Endothelial cell of umbilical vein (primary cell): ENCODE data around the gene RHOF. TPM values are rescaled to one million over a fixed set of nuclear protein-coding genes. Genes with fewer than 3 reads are reported as not detected.

Experiments
- BruUV-seq: library from RNA; stranded (reverse); fragments of 400-500 nt; replicated peaks from 2 replicates; lab custom pipeline; 2021; lab: Mats Ljungman, UMichigan
- CTCF ChIA-PET: fragments of 300-600, 350-600 bp; sonication (Branson Sonifier 250); formaldehyde crosslinking; loops from one replicate; lab custom pipeline; 2021; ENCODE audit warnings: antibody characterized with exemption, inconsistent platforms; lab: Charles Lee
- POLR2A ChIA-PET: fragments of 300-600, 350-600 bp; sonication (Branson Sonifier 250); formaldehyde crosslinking; loops from one replicate; lab custom pipeline; 2021; ENCODE audit warnings: antibody characterized with exemption, inconsistent platforms; lab: Charles Lee
- DNase-seq: peaks from one replicate; pipeline ENCODE4 v3.0.0-alpha.2; 2011; ENCODE audit warnings: low read depth, low spot score
- FAIRE-seq: peaks from 2 replicates; lab custom pipeline; 2011; peaks lifted over from hg19 to GRCh38; lab: Jason Lieb, UNC
- H2AFZ ChIP-seq: 2 replicates; pipeline ENCODE4 v1.6.0; 2012; ENCODE audit warnings: low read depth, low read length, control low read depth, inconsistent platforms
- H3K27ac ChIP-seq: 2 replicates; pipeline ENCODE4 v1.5.1; 2011; ENCODE audit warnings: low read depth, mild to moderate bottlenecking, control low read depth, low read length, moderate library complexity; ENCODE audit not compliant: insufficient read depth
- H3K27me3 ChIP-seq, 2 experiments: 2 replicates each; pipeline versions ENCODE4 v1.6.0 to v1.6.1; 2011; ENCODE audit warnings: low read length in 2 of 2, mixed read lengths in 1 of 2; ENCODE audit not compliant: control insufficient read depth in 2 of 2, insufficient read depth in 2 of 2
- H3K36me3 ChIP-seq, 2 experiments: 2 replicates in 1 of 2; 3 replicates in 1 of 2; pipeline ENCODE4 v1.5.1; 2011; ENCODE audit warnings: low read length in 2 of 2, mild to moderate bottlenecking in 1 of 2, moderate library complexity in 1 of 2; ENCODE audit not compliant: control insufficient read depth in 2 of 2, insufficient read depth in 2 of 2; ENCODE audit errors: extremely low read depth in 1 of 2
- H3K4me1 ChIP-seq: 3 replicates; pipeline ENCODE4 v1.5.1; 2011; ENCODE audit warnings: mild to moderate bottlenecking, low read length; ENCODE audit not compliant: control insufficient read depth, insufficient read depth; ENCODE audit errors: extremely low read depth
- H3K4me2 ChIP-seq: 2 replicates; pipeline ENCODE4 v1.6.1; 2011; ENCODE audit warnings: low read length, control low read depth, mixed read lengths; ENCODE audit not compliant: insufficient read depth
- H3K4me3 ChIP-seq, 3 experiments: fragments of 200-600 bp in 1 of 3; sonication (generic), shearing (Covaris generic) in 1 of 3; replicated peaks in 1 of 3; 2 replicates each; pipeline ENCODE4 v1.5.1; 2011 to 2016; ENCODE audit warnings: control low read depth in 3 of 3, low read length in 3 of 3, mild to moderate bottlenecking in 2 of 3, inconsistent platforms in 1 of 3, low read depth in 1 of 3, moderate library complexity in 1 of 3; ENCODE audit not compliant: insufficient read depth in 1 of 3
- H3K79me2 ChIP-seq: 2 replicates; pipeline ENCODE4 v1.6.0; 2012; ENCODE audit warnings: low read length, inconsistent platforms; ENCODE audit not compliant: control insufficient read depth, insufficient read depth
- H3K9ac ChIP-seq: replicated peaks from 2 replicates; pipeline ENCODE3; 2011; ENCODE audit warnings: low read length, control low read depth; ENCODE audit not compliant: insufficient read depth; ENCODE audit errors: extremely low read depth
- H3K9me1 ChIP-seq: replicated peaks from 3 replicates; pipeline ENCODE4 v1.6.0; 2011; ENCODE audit warnings: mild to moderate bottlenecking, low read length; ENCODE audit not compliant: control insufficient read depth, insufficient read depth; ENCODE audit errors: extremely low read depth
- H3K9me3 ChIP-seq: replicated peaks from 2 replicates; pipeline ENCODE4 v1.5.1; 2012; ENCODE audit warnings: low read length, inconsistent platforms; ENCODE audit not compliant: control insufficient read depth, insufficient read depth
- H4K20me1 ChIP-seq: replicated peaks from 2 replicates; pipeline ENCODE3; 2011; ENCODE audit warnings: mild to moderate bottlenecking, low read length; ENCODE audit not compliant: control insufficient read depth, insufficient read depth; ENCODE audit errors: extremely low read depth
- CTCF ChIP-seq, 2 donors: IDR thresholded peaks; 1 replicate in 1 of 2; 2 replicates in 1 of 2; pipeline ENCODE4 v1.5.1; 2011; ENCODE audit warnings: low read length in 2 of 2, mild to moderate bottlenecking in 2 of 2, moderate library complexity in 2 of 2, control low read depth in 1 of 2, inconsistent platforms in 1 of 2, low read depth in 1 of 2; ENCODE audit not compliant: insufficient read depth in 1 of 2; ENCODE audit errors: extremely low read depth in 1 of 2
- EZH2 ChIP-seq: IDR thresholded peaks from 2 replicates; pipeline ENCODE4 v1.6.1; 2012; ENCODE audit warnings: borderline replicate concordance, low read depth, mild to moderate bottlenecking, moderate library complexity, low read length, inconsistent platforms; ENCODE audit not compliant: severe bottlenecking
- FOS ChIP-seq: IDR thresholded peaks from 2 replicates; pipeline ENCODE4 v1.6.1; 2011; ENCODE audit warnings: mild to moderate bottlenecking, low read length, moderate library complexity, borderline replicate concordance; ENCODE audit not compliant: insufficient read depth
- GATA2 ChIP-seq: IDR thresholded peaks from 2 replicates; pipeline ENCODE4 v1.7.0; 2011; ENCODE audit warnings: low read depth, mild to moderate bottlenecking, moderate library complexity, mixed read lengths, low read length; ENCODE audit not compliant: insufficient read length, insufficient read depth
- JUN ChIP-seq: IDR thresholded peaks from 2 replicates; pipeline ENCODE4 v1.6.1; 2011; ENCODE audit warnings: borderline replicate concordance, low read depth; ENCODE audit not compliant: insufficient read length, insufficient read depth
- MAX ChIP-seq: IDR thresholded peaks from 2 replicates; pipeline ENCODE4 v1.6.1; 2011; ENCODE audit not compliant: insufficient read depth, insufficient read length
- MYC ChIP-seq: IDR thresholded peaks from one replicate; pipeline ENCODE4 v1.6.1; 2011; ENCODE audit warnings: mild to moderate bottlenecking, low read depth, low read length
- POLR2A ChIP-seq: IDR thresholded peaks from 2 replicates; pipeline ENCODE4 v1.6.1; 2012; ENCODE audit warnings: low read depth, mild to moderate bottlenecking, control low read depth, low read length
- POLR2AphosphoS5 ChIP-seq: IDR thresholded peaks from 2 replicates; pipeline ENCODE4 v1.6.1; 2012; ENCODE audit warnings: low read depth, mild to moderate bottlenecking, control low read depth, low read length, moderate library complexity; ENCODE audit not compliant: insufficient read depth
- dilution Hi-C: fragments of 300-500 bp; cut with MboI; formaldehyde crosslinking; loops from one replicate; pipeline ENCODE4 v1.15.0; 2019; ENCODE audit warnings: low sequenced_read_pairs; ENCODE audit not compliant: extremely low pct_ligation_motif_present
- intact Hi-C: fragments of 100-400 bp; cut with micrococcal nuclease; formaldehyde crosslinking; loops from one replicate; pipeline ENCODE4 v1.10.0; 2022
- polyA plus RNA-seq, 4 experiments: library from polyadenylated mRNA; depleted of rRNA in 3 of 4; stranded (reverse) in 3 of 4; unstranded in 1 of 4; fragments of >200 nt; gene quantifications; 2 replicates each; pipeline versions ENCODE4 v1.2.1 to v1.2.3, GENCODE V29; 2011 to 2012; ENCODE audit warnings: missing spikeins in 1 of 4
- total RNA-seq: library from RNA; stranded (reverse); gene quantifications from 2 replicates; pipeline ENCODE4 v1.2.3, GENCODE V29; 2021

Gene RHOF
- total and polyA plus RNA-seq, 2 donors (not counting 3 experiments of a cell fraction or from before 2014, with no cell fraction given): 9.3 to 22.3 TPM

- H3K9me3 ChIP-seq: no peaks in the 10 kb centered on the region
- BruUV-seq: no TSS peak
- intact Hi-C loops: no loop called here
- CTCF ChIA-PET: interaction anchor here (1.3 to 4.0 kb wide), 3 partner anchors 17 to 35 kb away, joined by 3 to 17 read pairs (median 16); partner anchors contain the start of gene RHOF
- H3K4me3 ChIP-seq: no peak overlapping the region
- no peak overlapping the region for H3K9ac ChIP-seq
- no peaks in the 10 kb centered on the region for H3K27me3 ChIP-seq
- DNase-seq: no peak
- no peak overlapping the region for H3K27ac ChIP-seq
- no peaks in the 10 kb centered on the region for H3K4me1 ChIP-seq
- peaks cover 14 to 38% of the 10 kb centered on the region in 2 experiments for H3K36me3 ChIP-seq
- no peak overlapping the region for H3K4me2 ChIP-seq
- no peak for FAIRE-seq
- no peaks in the 10 kb centered on the region for H3K9me1 ChIP-seq
- POLR2A ChIA-PET: no interaction called here
- H4K20me1 ChIP-seq: no peaks in the 10 kb centered on the region
- TF ChIP-seq FOS: no peak
- no peak for TF ChIP-seq MYC
- TF ChIP-seq EZH2: no peak
- no peak for TF ChIP-seq GATA2
- TF ChIP-seq MAX: no peak
- no peak for TF ChIP-seq JUN
- TF ChIP-seq CTCF (IDR thresholded peaks at IDR 0.05; ENCODE audit: extremely low read depth in 1 of 2, insufficient read depth in 1 of 2, low read depth in 1 of 2, low read length in 2 of 2): no peak
- no peak for TF ChIP-seq POLR2AphosphoS5
- TF ChIP-seq POLR2A: no peak
- no peaks in the 10 kb centered on the region for H3K79me2 ChIP-seq
- H2AFZ ChIP-seq: no peak overlapping the region
- dilution Hi-C loops: no loop called here
These were observed 35.3 kb upstream of the RHOF start for GRCh38 chr12:121828826-121829225.
